Measurements from ENCODE around the gene CCDC183. TPM values are rescaled to one million over a fixed set of nuclear protein-coding genes. Genes with fewer than 3 reads are reported as not detected.

Gene CCDC183
- total RNA-seq, 1 experiment from 2014 or later: 1.1 TPM

- H3K27ac ChIP-seq (ENCODE audit: insufficient read length, low read depth, low read length): no peak overlapping the region
- H2BK5ac ChIP-seq (ENCODE audit: insufficient read length, low read length): no peak overlapping the region
- peaks cover 0 to 3% of the 10 kb centered on the region in 2 experiments; a peak in 1 of 4 replicates for H3K4me1 Mint-ChIP-seq
- no peak for DNase-seq
- peaks cover 0 to 6% (median 0%) of the 10 kb centered on the region in 3 experiments; a peak in 2 of 7 replicates for H3K36me3 Mint-ChIP-seq (ENCODE audit: insufficient read depth in 1 of 3, low read depth in 3 of 3)
- H2AFZ ChIP-seq (ENCODE audit: low read length): no peak overlapping the region
- H3K79me1 ChIP-seq (ENCODE audit: insufficient read depth, low read depth, low read length, poor library complexity, severe bottlenecking): no peaks in the 10 kb centered on the region
- H3K23me2 ChIP-seq (ENCODE audit: insufficient read length, low read depth, low read length, poor library complexity, severe bottlenecking): peaks cover 3% of the 10 kb centered on the region
- no peak overlapping the region for H4K5ac ChIP-seq (ENCODE audit: insufficient read length, low read depth, low read length)
- no peaks in the 10 kb centered on the region for H3K79me2 ChIP-seq (ENCODE audit: insufficient read depth, low read length)
- no peak overlapping the region for H4K91ac ChIP-seq (ENCODE audit: insufficient read length, low read depth, low read length)
- no peaks in the 10 kb centered on the region for H3K27me3 ChIP-seq (ENCODE audit: insufficient read depth, low read length)
- no CpG with 5 or more reads among the region's 21 CpGs for WGBS (ENCODE audit: extremely low coverage, insufficient read length, low lambda C conversion rate)
- H3K14ac ChIP-seq (ENCODE audit: insufficient read depth, low read length): no peak overlapping the region
- peak overlapping the region in 1 of 3 experiments; percentile 55; a peak in 1 of 7 replicates for H3K27ac Mint-ChIP-seq
- no peak overlapping the region for H3K23ac ChIP-seq (ENCODE audit: insufficient read length, low read depth, low read length)
- H2BK12ac ChIP-seq (ENCODE audit: insufficient read length, low read depth, low read length): no peak overlapping the region
- no peak for TF ChIP-seq CTCF (conservative IDR thresholded peaks at IDR 0.05)
- H3K56ac ChIP-seq (ENCODE audit: insufficient read length, low read depth, low read length): no peak overlapping the region
- H3K27me3 Mint-ChIP-seq (ENCODE audit: low read depth): peaks cover 19% of the 10 kb centered on the region
- H2BK15ac ChIP-seq (ENCODE audit: low read depth, low read length): no peak overlapping the region
- no peaks in the 10 kb centered on the region for H3K9me3 ChIP-seq (ENCODE audit: control insufficient read depth, low read depth, low read length)
- no peak overlapping the region for H2AK5ac ChIP-seq (ENCODE audit: insufficient read length, low read length)
- no peaks in the 10 kb centered on the region for H4K20me1 ChIP-seq (ENCODE audit: control insufficient read depth, insufficient read depth, insufficient read length)
- H3K4ac ChIP-seq (ENCODE audit: low read depth, low read length): no peak overlapping the region
- H3K9me3 Mint-ChIP-seq: peaks cover 11 to 12% of the 10 kb centered on the region in 2 experiments
- H3K4me3 Mint-ChIP-seq: no peak overlapping the region
- H2BK20ac ChIP-seq (ENCODE audit: low read depth, low read length, poor library complexity, severe bottlenecking): no peak overlapping the region
- H3K4me1 ChIP-seq (ENCODE audit: insufficient read depth, low read length): no peaks in the 10 kb centered on the region
- H3K18ac ChIP-seq (ENCODE audit: insufficient read length, low read depth, low read length): no peak overlapping the region
- H3K4me2 ChIP-seq (ENCODE audit: insufficient read depth, insufficient read length, low read length): no peak overlapping the region
- no peak overlapping the region for H3T11ph ChIP-seq (ENCODE audit: low read length)
- H2BK120ac ChIP-seq (ENCODE audit: low read depth, low read length, poor library complexity, severe bottlenecking): no peak overlapping the region
- no peak overlapping the region for H4K8ac ChIP-seq (replicated peaks; ENCODE audit: insufficient read length, low read depth, low read length)
- no peak overlapping the region for H3K9ac ChIP-seq (ENCODE audit: extremely low read depth, insufficient read length, low read length)
Observed at GRCh38 chr9:136748666-136749611, 47.2 kb upstream of the CCDC183 start.
